Measurements from ENCODE around the gene UFD1.

UFD1 gene

GRCh38 chr22:19498866-19499190 is 19.8 kb upstream of the UFD1 start:
- no peak for TF ChIP-seq CTCF (IDR thresholded peaks at IDR 0.05; ENCODE audit: low read depth, low read length)
- TF ChIP-seq EZH2phosphoT487 (IDR thresholded peaks at IDR 0.05; ENCODE audit: low read depth), result no peak
- Histone ChIP-seq H4K20me1 (ENCODE audit: insufficient read depth, low read length) (no peaks in the 10 kb centered on the region), H3K27ac (ENCODE audit: low read length) (no peak overlapping the region), H3K79me2 (ENCODE audit: low read length) (no peaks in the 10 kb centered on the region), H3K36me3 (replicated peaks; ENCODE audit: low read depth, low read length) (peaks cover 46% of the 10 kb centered on the region), H3K9me3 (ENCODE audit: insufficient read depth, low read length) (no peaks in the 10 kb centered on the region), H3K4me3 (ENCODE audit: low read length) (no peak overlapping the region), H3K4me2 (ENCODE audit: low read length) (no peak overlapping the region), H3K27me3 (ENCODE audit: low read depth, low read length) (no peaks in the 10 kb centered on the region), H3K4me1 (ENCODE audit: low read length) (no peaks in the 10 kb centered on the region), H2AFZ (ENCODE audit: low read depth, low read length) (no peak overlapping the region), H3K9ac (ENCODE audit: low read length) (no peak overlapping the region)

- no peak overlapping the region for H3K27ac ChIP-seq (ENCODE audit: low read length)
- no peaks in the 10 kb centered on the region for H3K4me1 ChIP-seq (ENCODE audit: low read length)
- H3K9me3 ChIP-seq (ENCODE audit: insufficient read depth, low read length), result no peaks in the 10 kb centered on the region
- no peaks in the 10 kb centered on the region for H3K79me2 ChIP-seq (ENCODE audit: low read length)
- no peak for TF ChIP-seq CTCF (IDR thresholded peaks at IDR 0.05; ENCODE audit: low read depth, low read length)
- no peak for TF ChIP-seq EZH2phosphoT487 (IDR thresholded peaks at IDR 0.05; ENCODE audit: low read depth)
- no peak overlapping the region for H2AFZ ChIP-seq (ENCODE audit: low read depth, low read length)
- no peak overlapping the region for H3K9ac ChIP-seq (ENCODE audit: low read length)
- no peak overlapping the region for H3K4me2 ChIP-seq (ENCODE audit: low read length)
- peaks cover 46% of the 10 kb centered on the region for H3K36me3 ChIP-seq (replicated peaks; ENCODE audit: low read depth, low read length)
- H3K4me3 ChIP-seq (ENCODE audit: low read length), result no peak overlapping the region
- no peaks in the 10 kb centered on the region for H3K27me3 ChIP-seq (ENCODE audit: low read depth, low read length)
- H4K20me1 ChIP-seq (ENCODE audit: insufficient read depth, low read length), result no peaks in the 10 kb centered on the region
Measured at GRCh38 chr22:19498154-19498865, 19.3 kb upstream of the UFD1 start.

- no peaks in the 10 kb centered on the region for H3K27me3 ChIP-seq (ENCODE audit: low read depth, low read length)
- no peaks in the 10 kb centered on the region; the same call in 1 of the 2 replicates for H3K79me2 ChIP-seq (ENCODE audit: low read length)
- H3K4me2 ChIP-seq (ENCODE audit: low read length), result no peak overlapping the region
- H2AFZ ChIP-seq (ENCODE audit: low read depth, low read length), result no peak overlapping the region
- 0 out of 2 replicates have a peak, but pooled peaks cover 6% of the 10 kb centered on the region for H4K20me1 ChIP-seq (ENCODE audit: insufficient read depth, low read length)
- H3K9me3 ChIP-seq (ENCODE audit: insufficient read depth, low read length), result no peaks in the 10 kb centered on the region
- H3K36me3 ChIP-seq (replicated peaks; ENCODE audit: low read depth, low read length), result peaks cover 55% of the 10 kb centered on the region
- H3K4me3 ChIP-seq (ENCODE audit: low read length), result no peak overlapping the region
- no peak for TF ChIP-seq CTCF (IDR thresholded peaks at IDR 0.05; ENCODE audit: low read depth, low read length)
- TF ChIP-seq EZH2phosphoT487 (IDR thresholded peaks at IDR 0.05; ENCODE audit: low read depth), result no peak
- no peaks in the 10 kb centered on the region for H3K4me1 ChIP-seq (ENCODE audit: low read length)
- no peak overlapping the region for H3K9ac ChIP-seq (ENCODE audit: low read length)
- no peak overlapping the region for H3K27ac ChIP-seq (ENCODE audit: low read length)
Measured at GRCh38 chr22:19497245-19497644, 18.3 kb upstream of the UFD1 start.

- no peak overlapping the region for H2AFZ ChIP-seq (ENCODE audit: low read depth, low read length)
- no peak overlapping the region for H3K9ac ChIP-seq (ENCODE audit: low read length)
- no peak overlapping the region for H3K4me2 ChIP-seq (ENCODE audit: low read length)
- H3K27me3 ChIP-seq (ENCODE audit: low read depth, low read length), result no peaks in the 10 kb centered on the region
- H3K9me3 ChIP-seq (ENCODE audit: insufficient read depth, low read length), result no peaks in the 10 kb centered on the region
- TF ChIP-seq CTCF (IDR thresholded peaks at IDR 0.05; ENCODE audit: low read depth, low read length) (no peak), EZH2phosphoT487 (IDR thresholded peaks at IDR 0.05; ENCODE audit: low read depth) (no peak)
- H4K20me1 ChIP-seq (ENCODE audit: insufficient read depth, low read length), result 0 out of 2 replicates have a peak, but pooled peaks cover 6% of the 10 kb centered on the region
- H3K79me2 ChIP-seq (ENCODE audit: low read length), result no peaks in the 10 kb centered on the region; the same call in 1 of the 2 replicates
- H3K4me3 ChIP-seq (ENCODE audit: low read length), result no peak overlapping the region
- H3K4me1 ChIP-seq (ENCODE audit: low read length), result no peaks in the 10 kb centered on the region
- peaks cover 58% of the 10 kb centered on the region for H3K36me3 ChIP-seq (replicated peaks; ENCODE audit: low read depth, low read length)
- H3K27ac ChIP-seq (ENCODE audit: low read length), result no peak overlapping the region
Measured at GRCh38 chr22:19496324-19496630, 17.3 kb upstream of the UFD1 start.
